Activated CD4-positive, CD25-positive, alpha-beta regulatory T cell treated with anti-CD3 and anti-CD28 coated beads, Interleukin-2, amount 50 U/mL, for 72 hours (primary cell): ENCODE data around the gene ZBTB20.
"Not testable (repeated sequence)": the region's sequence is repeated elsewhere in the genome, so short reads cannot be mapped to it uniquely, and the experiment has no call there.

Source experiments
- DNase-seq: peaks from one replicate; pipeline ENCODE4 v3.0.0; 2021

Gene ZBTB20

GRCh38 chr3:115146032-115146417 is 1.1 kb downstream of the ZBTB20 start:
- DNase-seq, result no peak

- DNase-seq, result no peak
Measured at GRCh38 chr3:115141033-115141757, 5.9 kb downstream of the ZBTB20 start.

GRCh38 chr3:115139072-115139471 is 8.0 kb downstream of the ZBTB20 start:
- no peak for DNase-seq

- no peak for DNase-seq
Measured at GRCh38 chr3:115134648-115135347, 12.3 kb downstream of the ZBTB20 start.

- DNase-seq, result no peak
Measured at GRCh38 chr3:115127208-115127607, 19.9 kb downstream of the ZBTB20 start.

GRCh38 chr3:115120597-115120996 is 26.5 kb downstream of the ZBTB20 start:
- no peak for DNase-seq

GRCh38 chr3:115113367-115113766 is 33.7 kb downstream of the ZBTB20 start:
- no peak for DNase-seq

GRCh38 chr3:115111632-115112031 is 35.5 kb downstream of the ZBTB20 start:
- DNase-seq, result no peak

GRCh38 chr3:115110830-115111229 is 36.3 kb downstream of the ZBTB20 start:
- no peak for DNase-seq

- DNase-seq, result not testable (repeated sequence)
Measured at GRCh38 chr3:115110066-115110465, 37.0 kb downstream of the ZBTB20 start.

GRCh38 chr3:115108614-115109013 is 38.5 kb downstream of the ZBTB20 start:
- DNase-seq, result no peak

- DNase-seq, result no peak
Measured at GRCh38 chr3:115102046-115102445, 45.0 kb downstream of the ZBTB20 start.

- no peak for DNase-seq
Measured at GRCh38 chr3:115100806-115101205, 46.3 kb downstream of the ZBTB20 start.

GRCh38 chr3:115099986-115100571 is 47.0 kb downstream of the ZBTB20 start:
- no peak for DNase-seq

- DNase-seq, result no peak
Measured at GRCh38 chr3:115099134-115099985, 47.7 kb downstream of the ZBTB20 start.

- DNase-seq, result no peak
Measured at GRCh38 chr3:115098354-115099073, 48.6 kb downstream of the ZBTB20 start.

GRCh38 chr3:115095236-115095635 is 51.9 kb downstream of the ZBTB20 start:
- no peak for DNase-seq

- no peak for DNase-seq
Measured at GRCh38 chr3:115092220-115092791, 54.8 kb downstream of the ZBTB20 start.

GRCh38 chr3:115090712-115091111 is 56.4 kb downstream of the ZBTB20 start:
- no peak for DNase-seq

- no peak for DNase-seq
Measured at GRCh38 chr3:115089481-115089880, 57.6 kb downstream of the ZBTB20 start.

GRCh38 chr3:115087512-115087911 is 59.6 kb downstream of the ZBTB20 start:
- DNase-seq, result no peak

- DNase-seq, result no peak
Measured at GRCh38 chr3:115086344-115086743, 60.7 kb downstream of the ZBTB20 start.
